ENCODE results near the gene BAHCC1.
A peak's percentile ranks its signal among the peaks of the same experiment; 100 is the strongest.

The BAHCC1 gene

GRCh38 chr17:81428121-81428515 is 32.9 kb downstream of the BAHCC1 start:
- DNase-seq, result no peak

- no peak for DNase-seq
Observed at GRCh38 chr17:81428516-81428915, 33.3 kb downstream of the BAHCC1 start.

- no peak for DNase-seq
Observed at GRCh38 chr17:81428948-81429774, 33.9 kb downstream of the BAHCC1 start.

GRCh38 chr17:81429821-81430551 is 34.7 kb downstream of the BAHCC1 start:
- no peak for DNase-seq

- DNase-seq, result no peak
Observed at GRCh38 chr17:81431545-81432482, 36.6 kb downstream of the BAHCC1 start.

GRCh38 chr17:81432941-81433340 is 37.7 kb downstream of the BAHCC1 start:
- no peak for DNase-seq

- no peak for DNase-seq
Observed at GRCh38 chr17:81433656-81434055, 38.4 kb downstream of the BAHCC1 start.

GRCh38 chr17:81434072-81434471 is 38.8 kb downstream of the BAHCC1 start:
- no peak for DNase-seq

GRCh38 chr17:81434681-81435417 is 39.6 kb downstream of the BAHCC1 start:
- no peak for DNase-seq

GRCh38 chr17:81435652-81436293 is 40.5 kb downstream of the BAHCC1 start:
- DNase-seq, result no peak

- no peak for DNase-seq
Observed at GRCh38 chr17:81436294-81436849, 41.1 kb downstream of the BAHCC1 start.

- DNase-seq, result no peak
Observed at GRCh38 chr17:81437191-81437651, 42.0 kb downstream of the BAHCC1 start.

- no peak for DNase-seq
Observed at GRCh38 chr17:81438007-81438659, 42.9 kb downstream of the BAHCC1 start.

- DNase-seq, result no peak
Observed at GRCh38 chr17:81438688-81439087, 43.4 kb downstream of the BAHCC1 start.

- DNase-seq, result no peak
Observed at GRCh38 chr17:81440051-81440471, 44.8 kb downstream of the BAHCC1 start.

GRCh38 chr17:81440511-81441244 is 45.4 kb downstream of the BAHCC1 start:
- peak; percentile 49 for DNase-seq

- no peak for DNase-seq
Observed at GRCh38 chr17:81442791-81443190, 47.5 kb downstream of the BAHCC1 start.

GRCh38 chr17:81443269-81443668 is 48.0 kb downstream of the BAHCC1 start:
- DNase-seq, result no peak

GRCh38 chr17:81444610-81445339 is 49.5 kb downstream of the BAHCC1 start:
- DNase-seq, result no peak

All from activated CD4-positive, alpha-beta T cell treated with anti-CD3 and anti-CD28 coated beads for 48 hours (primary cell).